ENCODE data around the gene PLXNA2. TPM values are rescaled to one million over a fixed set of nuclear protein-coding genes. Genes with fewer than 3 reads are reported as not detected.

PLXNA2 gene
- total RNA-seq, 1 donor from 2014 or later: 9.3 TPM

DNA sequence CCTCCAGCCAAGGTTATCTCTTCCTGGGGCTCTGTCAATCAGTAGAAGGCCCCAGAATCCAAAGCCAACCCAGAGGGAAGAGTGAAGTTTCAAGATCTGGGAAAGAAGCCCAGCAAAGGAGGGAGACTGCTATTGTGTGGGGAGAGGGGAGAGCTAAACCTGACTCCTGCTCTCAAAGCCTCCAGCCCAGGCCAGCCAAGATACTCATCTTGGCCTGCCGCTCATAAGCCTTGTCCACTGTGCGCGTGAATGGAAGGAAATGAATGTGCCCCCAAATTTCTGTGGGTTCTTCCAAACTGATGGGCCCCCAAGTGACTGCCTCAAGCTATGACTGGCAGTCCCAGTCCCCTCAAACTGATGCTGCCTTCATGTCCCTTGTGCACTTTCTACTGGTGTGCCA lies 2.0 kb downstream of the PLXNA2 start:
- no peak for ATAC-seq
- DNase-seq (ENCODE audit: low spot score): no peak

- ATAC-seq (no peak), DNase-seq (ENCODE audit: low spot score) (no peak)
These were observed 2.7 kb downstream of the PLXNA2 start for GRCh38 chr1:208241512-208241911.

- no peak for ATAC-seq
These were observed 3.4 kb downstream of the PLXNA2 start for GRCh38 chr1:208240662-208241355.

DNA sequence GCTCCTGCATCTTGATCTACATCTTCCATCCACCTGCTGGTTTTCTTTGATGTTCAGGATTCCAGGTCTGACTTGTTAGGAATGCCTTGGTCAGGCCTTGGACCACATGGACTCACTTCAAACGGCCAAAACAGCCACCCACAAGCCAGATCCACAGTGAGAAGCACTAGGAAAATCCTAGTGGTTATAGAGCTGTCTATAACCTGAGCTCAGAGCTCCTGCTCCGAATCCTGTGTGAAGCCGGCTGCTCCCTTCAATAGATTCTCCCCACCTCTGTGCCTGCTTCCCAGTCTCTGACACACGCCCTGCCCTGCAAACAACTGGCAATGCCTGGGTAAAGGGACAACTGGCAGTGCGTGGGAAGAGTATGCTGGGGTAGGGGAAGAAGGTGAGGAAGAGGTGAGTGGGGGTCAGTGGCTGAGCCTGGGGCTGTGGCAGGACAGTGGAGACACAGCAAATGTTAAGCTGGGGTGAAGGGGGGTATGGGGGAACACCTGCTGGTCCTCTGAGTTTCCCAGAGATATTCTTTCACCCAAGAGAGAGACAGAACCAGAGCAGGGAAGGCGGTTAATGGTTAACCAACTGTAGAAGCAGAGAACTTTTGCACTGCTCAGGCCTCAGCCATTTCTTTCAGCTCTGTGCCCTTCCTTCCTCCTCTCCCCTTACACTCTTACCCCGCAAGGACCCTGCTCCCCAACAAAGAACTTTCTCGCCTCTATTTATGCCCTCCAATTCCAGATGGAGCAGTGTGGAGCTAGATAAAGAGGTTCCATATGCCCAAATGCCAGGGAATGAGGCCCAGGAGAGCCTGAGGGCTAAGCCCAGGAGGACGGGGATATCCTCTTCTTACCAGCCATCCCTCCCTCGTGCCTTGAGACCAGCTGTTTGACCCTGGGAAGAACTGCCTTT lies 4.5 kb downstream of the PLXNA2 start:
- DNase-seq (ENCODE audit: low spot score) (peak; percentile 77), ATAC-seq (peak; percentile 65)

More at GRCh38 chr1:208240662-208241355, 3.4 kb downstream of the PLXNA2 start:
- no peak for DNase-seq (ENCODE audit: low spot score)

DNA sequence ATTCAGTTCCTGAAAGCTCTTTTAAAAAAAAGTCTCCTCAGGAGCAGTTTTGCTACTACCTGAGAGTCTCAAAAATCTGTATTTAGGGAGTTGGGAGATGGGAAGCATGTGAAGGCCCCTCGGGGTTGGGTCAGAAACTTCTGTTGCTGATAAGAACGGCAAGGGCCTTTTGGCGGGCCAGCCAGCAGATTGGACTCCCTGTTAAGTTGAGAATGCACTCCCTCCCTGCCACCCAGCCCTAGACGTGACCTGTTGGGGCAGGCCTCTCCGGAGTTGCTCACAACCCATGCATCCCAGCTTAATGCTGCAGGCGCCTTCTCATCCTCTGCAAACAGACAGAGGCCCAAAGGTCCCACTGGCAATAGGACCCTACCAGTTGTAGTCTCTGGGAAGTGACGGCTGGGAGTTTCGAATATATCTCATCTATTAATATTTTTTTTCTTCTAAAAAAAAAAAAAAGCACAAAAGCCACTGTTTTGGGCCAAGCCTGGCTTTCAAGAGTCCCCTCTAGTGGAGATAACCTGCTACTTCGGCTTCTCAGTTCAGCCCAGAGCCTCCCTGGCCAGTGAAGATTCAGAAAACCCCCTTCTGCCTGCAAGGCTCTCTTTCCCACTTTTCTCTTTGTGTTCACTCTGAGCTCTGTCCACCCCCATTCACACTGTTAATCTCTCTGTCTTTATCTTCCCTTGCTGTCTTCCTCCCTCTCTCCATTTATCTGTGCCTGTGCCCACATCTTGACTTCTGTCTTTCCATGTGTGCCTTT lies 5.3 kb downstream of the PLXNA2 start:
- DNase-seq (ENCODE audit: low spot score) (no peak), ATAC-seq (peak; percentile 48)

DNA sequence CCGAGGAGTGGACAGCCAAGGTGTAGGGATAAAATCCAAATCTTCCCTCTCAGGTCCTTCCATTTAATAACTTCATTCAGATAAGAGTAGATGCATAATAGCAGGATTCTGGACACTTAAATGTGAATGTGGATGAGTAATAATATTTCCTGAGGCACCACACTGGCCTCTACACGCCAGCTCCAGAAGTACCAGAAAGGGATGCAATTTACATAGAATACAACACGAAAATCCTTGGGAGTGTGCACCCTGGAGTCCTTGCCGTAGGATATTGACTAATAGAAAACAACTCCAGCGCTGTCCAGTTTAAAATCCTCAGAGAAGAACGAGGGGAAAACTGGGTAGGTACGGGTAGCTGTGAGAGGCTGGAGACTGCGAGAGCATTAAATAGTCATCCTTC lies 6.9 kb downstream of the PLXNA2 start:
- no peak for DNase-seq (ENCODE audit: low spot score)
- no peak for ATAC-seq

- DNase-seq (ENCODE audit: low spot score) (no peak), ATAC-seq (no peak)
These were observed 8.0 kb downstream of the PLXNA2 start for GRCh38 chr1:208235982-208236761.

GRCh38 chr1:208235356-208235981 lies 8.7 kb downstream of the PLXNA2 start:
- ATAC-seq (no peak), DNase-seq (ENCODE audit: low spot score) (no peak)

- DNase-seq (ENCODE audit: low spot score) (no peak), ATAC-seq (no peak)
These were observed 9.5 kb downstream of the PLXNA2 start for GRCh38 chr1:208234721-208235120.

DNA sequence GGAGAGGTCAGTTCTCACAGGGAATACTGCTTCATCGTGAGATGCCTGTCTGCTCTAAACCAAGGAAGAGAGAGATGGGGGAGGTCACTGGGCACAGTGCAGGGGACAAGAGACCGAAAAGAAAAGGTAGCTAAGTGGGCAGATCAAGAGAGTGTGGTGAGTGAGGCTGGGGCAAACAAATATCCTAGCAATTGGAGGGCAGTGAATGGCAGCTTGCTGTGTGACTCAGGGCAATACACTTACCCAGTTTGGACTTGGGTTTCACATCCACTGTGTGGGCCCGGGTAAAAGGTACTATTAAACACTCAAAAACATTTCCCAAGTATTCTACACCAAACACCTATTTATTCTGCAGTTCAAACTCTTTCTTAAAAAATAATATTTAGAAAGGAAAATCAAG lies 10.2 kb downstream of the PLXNA2 start:
- DNase-seq (ENCODE audit: low spot score): no peak
- no peak for ATAC-seq

DNA sequence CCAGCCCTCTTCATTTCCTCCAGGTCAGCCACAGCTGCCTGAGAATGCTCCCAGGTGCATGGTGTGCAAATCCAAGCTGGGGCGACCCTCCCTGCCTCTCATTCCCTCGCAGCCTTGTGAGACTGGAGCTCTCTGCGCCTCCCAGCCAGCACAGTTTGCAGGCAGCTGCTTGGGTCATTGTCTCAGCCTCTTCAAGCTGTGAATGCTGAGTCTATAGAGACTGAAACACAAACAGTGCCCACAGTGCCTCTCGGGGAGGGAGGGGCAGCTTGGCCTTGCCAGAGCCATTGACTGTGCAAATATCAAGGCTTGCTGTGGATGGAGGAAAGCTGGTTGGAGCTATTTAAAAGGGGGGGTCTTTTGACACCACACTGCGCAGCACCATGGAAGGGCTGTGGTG lies 10.6 kb downstream of the PLXNA2 start:
- ATAC-seq (peak; percentile 34), DNase-seq (ENCODE audit: low spot score) (no peak)

DNA sequence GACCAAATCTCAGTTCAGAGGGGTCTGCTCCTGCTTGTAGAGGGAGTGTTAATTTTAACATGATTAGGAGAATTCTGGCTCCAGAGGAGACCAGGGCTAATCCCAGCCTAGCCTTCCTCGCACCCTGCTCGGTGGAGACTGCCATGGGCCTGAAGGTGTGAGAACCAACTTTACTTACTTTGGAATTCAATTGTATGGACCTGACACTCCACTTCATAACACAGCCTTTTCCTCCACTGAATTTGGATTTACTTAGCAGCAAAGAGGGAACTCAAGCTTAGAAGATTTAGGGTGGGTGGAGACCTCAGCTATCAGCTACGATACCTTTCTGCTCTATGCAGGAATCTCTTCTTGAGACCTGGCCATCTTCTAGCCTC lies 11.5 kb downstream of the PLXNA2 start:
- DNase-seq (ENCODE audit: low spot score) (no peak), ATAC-seq (no peak)

GRCh38 chr1:208231881-208232661 lies 12.1 kb downstream of the PLXNA2 start:
- ATAC-seq: no peak
- no peak for DNase-seq (ENCODE audit: low spot score)

- ATAC-seq (no peak), DNase-seq (ENCODE audit: low spot score) (no peak)
These were observed 13.3 kb downstream of the PLXNA2 start for GRCh38 chr1:208230668-208231529.

DNA sequence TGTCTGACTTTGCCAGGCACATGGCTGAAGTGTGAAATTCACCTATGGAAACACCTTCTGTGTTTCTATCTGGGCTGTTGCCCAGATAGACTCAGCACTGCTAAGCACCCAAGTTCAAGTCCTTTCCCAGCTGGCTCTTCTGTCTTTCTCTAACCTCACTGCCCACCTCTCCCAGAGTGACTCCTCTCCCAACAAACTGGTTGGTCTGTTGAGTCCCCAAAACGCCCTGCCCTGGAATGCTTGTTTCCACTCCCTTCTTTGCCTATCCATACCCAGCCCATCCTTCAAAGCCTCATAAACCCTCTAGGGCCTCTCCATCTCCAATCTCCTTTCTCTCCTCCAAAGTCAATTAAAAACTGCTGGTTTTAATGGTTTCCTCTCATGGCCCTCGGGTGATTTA lies 15.6 kb downstream of the PLXNA2 start:
- ATAC-seq (no peak), DNase-seq (ENCODE audit: low spot score) (no peak)

DNA sequence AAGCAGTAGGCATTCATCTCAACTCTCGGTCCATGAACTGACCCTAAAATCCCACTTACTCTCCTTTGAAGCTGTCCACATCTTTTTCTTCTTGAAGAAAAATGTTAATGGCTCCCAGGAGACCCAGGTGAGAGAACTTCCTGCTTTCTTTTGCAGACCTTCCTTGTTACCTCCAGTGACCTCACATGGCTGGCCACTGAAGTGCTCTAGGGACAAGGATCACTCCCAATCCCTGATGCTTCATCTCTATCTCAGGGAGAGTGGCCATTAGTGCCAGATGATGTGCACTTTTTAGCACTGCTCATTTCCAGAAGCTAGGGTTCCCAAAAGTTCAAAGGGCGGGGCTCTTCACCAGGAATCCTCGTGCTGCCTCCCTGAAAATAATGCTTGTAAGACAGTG lies 16.2 kb downstream of the PLXNA2 start:
- no peak for DNase-seq (ENCODE audit: low spot score)
- ATAC-seq: no peak

DNA sequence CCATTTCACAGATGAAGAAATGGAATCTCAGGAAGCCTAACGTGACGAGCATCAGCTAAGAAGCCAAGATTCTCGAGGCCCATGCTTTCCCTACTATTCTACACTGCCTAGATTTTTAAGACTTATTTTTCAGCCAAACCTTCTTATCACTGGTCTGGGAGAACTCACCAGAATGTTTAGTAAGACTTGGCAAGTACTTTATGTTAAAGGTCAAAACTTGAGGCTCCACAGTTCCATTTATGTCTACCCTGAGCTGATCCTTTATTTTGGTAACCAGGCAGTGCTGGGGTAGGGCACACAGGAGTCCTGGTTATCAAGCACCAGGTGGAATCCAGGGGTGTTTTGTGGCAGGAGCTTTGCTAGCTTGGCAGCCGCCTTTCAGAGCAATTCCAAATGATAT lies 16.8 kb downstream of the PLXNA2 start:
- no peak for DNase-seq (ENCODE audit: low spot score)
- peak; percentile 39 for ATAC-seq

All from left lobe of liver (tissue), 2 donors.